GM12878 (cell line): ENCODE results near the gene SCLT1. TPM values are rescaled to one million over a fixed set of nuclear protein-coding genes. Genes with fewer than 3 reads are reported as not detected.

Experiments used
- ATAC-seq: fragments of 200-7000 bp; cut with Tn5 transposase; 3 replicates; pipeline ENCODE4 v1.9.1; 2020; ENCODE audit warnings: mild to moderate bottlenecking, moderate library complexity
- BruUV-seq: library from RNA; stranded (reverse); fragments of 400-500 nt; replicated peaks from 2 replicates; lab custom pipeline; 2021; lab: Mats Ljungman, UMichigan
- CTCF ChIA-PET: fragments of 300-600 bp; sonication (Branson Sonifier 250); formaldehyde crosslinking; extraction: SDS; loops from one replicate; lab custom pipeline; 2021; ENCODE audit warnings: inconsistent platforms; lab: Yijun Ruan, JAX
- POLR2A ChIA-PET: fragments of 350-600 bp; formaldehyde crosslinking; extraction: SDS; loops from one replicate; lab custom pipeline; 2021; ENCODE audit warnings: inconsistent platforms; lab: Charles Lee
- RAD21 ChIA-PET: fragments of 300-600 bp; sonication (Branson Sonifier 250); formaldehyde crosslinking; loops from one replicate; lab custom pipeline; 2023; ENCODE audit warnings: antibody characterized with exemption; ENCODE audit not compliant: unreplicated experiment; lab: Charles Lee
- SMC1A ChIA-PET: fragments of 300-600 bp; sonication (Branson Sonifier 250); formaldehyde crosslinking; loops from one replicate; lab custom pipeline; 2023; ENCODE audit not compliant: unreplicated experiment, uncharacterized antibody; lab: Charles Lee
- DNase-seq: peaks from one replicate; pipeline ENCODE4 v3.0.0-alpha.2; 2011; ENCODE audit warnings: low read depth, low spot score
- FAIRE-seq: peaks from 3 replicates; lab custom pipeline; 2011; peaks lifted over from hg19 to GRCh38; lab: Jason Lieb, UNC
- H2AFZ ChIP-seq: 2 replicates; pipeline ENCODE4 v1.6.0; 2011; ENCODE audit warnings: low read depth, low read length, control low read depth; ENCODE audit not compliant: control insufficient read depth
- H3K27ac ChIP-seq: 2 replicates; pipeline ENCODE4 v1.5.1; 2011; ENCODE audit warnings: control low read depth; ENCODE audit not compliant: control insufficient read depth, insufficient read depth
- H3K27me3 ChIP-seq, 2 experiments: replicated peaks in 1 of 2; 2 replicates each; pipeline versions ENCODE4 v1.6.0 to v1.6.1; 2011; ENCODE audit warnings: low read length in 1 of 2; ENCODE audit not compliant: control insufficient read depth in 2 of 2, insufficient read depth in 2 of 2
- H3K36me3 ChIP-seq, 2 experiments: 2 replicates each; pipeline ENCODE4 v1.5.1; 2011; ENCODE audit warnings: low read length in 1 of 2; ENCODE audit not compliant: control insufficient read depth in 2 of 2, insufficient read depth in 2 of 2
- H3K4me1 ChIP-seq: 2 replicates; pipeline ENCODE4 v1.6.1; 2011; ENCODE audit warnings: mild to moderate bottlenecking, low read length, moderate library complexity, mixed read lengths; ENCODE audit not compliant: control insufficient read depth, insufficient read depth
- H3K4me2 ChIP-seq: 2 replicates; pipeline ENCODE4 v1.6.0; 2011; ENCODE audit warnings: control low read depth; ENCODE audit not compliant: control insufficient read depth, insufficient read depth
- H3K4me3 ChIP-seq: fragments of 200-600 bp; sonication (generic); 2 replicates; pipeline ENCODE4 v1.5.1; 2016
- H3K79me2 ChIP-seq: 2 replicates; pipeline ENCODE4 v1.6.0; 2011; ENCODE audit warnings: low read length; ENCODE audit not compliant: control insufficient read depth, insufficient read depth
- H3K9ac ChIP-seq: 2 replicates; pipeline ENCODE4 v1.8.0; 2011; ENCODE audit warnings: low read length, control low read depth, mixed read lengths; ENCODE audit not compliant: control insufficient read depth, insufficient read depth
- H3K9me3 ChIP-seq: replicated peaks from 3 replicates; pipeline ENCODE4 v1.5.1; 2011; ENCODE audit warnings: mild to moderate bottlenecking, low read length; ENCODE audit not compliant: control insufficient read depth, insufficient read depth
- H4K20me1 ChIP-seq: 2 replicates; pipeline ENCODE4 v1.6.0; 2011; ENCODE audit not compliant: control insufficient read depth, insufficient read depth
- BCL11A ChIP-seq: IDR thresholded peaks from 2 replicates; pipeline ENCODE4 v1.6.1; 2011; ENCODE audit warnings: low read depth, low read length
- CEBPB ChIP-seq, 2 experiments: fragments of 150-350 bp in 1 of 2; IDR thresholded peaks; 2 replicates each; pipeline ENCODE4 v1.6.1; 2012 to 2014; ENCODE audit warnings: low read depth in 2 of 2, low read length in 2 of 2, borderline replicate concordance in 1 of 2, inconsistent platforms in 1 of 2
- CHD2 ChIP-seq: IDR thresholded peaks from 2 replicates; pipeline ENCODE4 v1.6.1; 2011; ENCODE audit warnings: low read depth, low read length, improper control_type of control experiment, borderline replicate concordance
- CTCF ChIP-seq, 3 experiments: IDR thresholded peaks in 2 of 3; conservative IDR thresholded peaks in 1 of 3; 2 replicates each; pipeline ENCODE4 v1.5.1; 2011; ENCODE audit warnings: low read depth in 3 of 3, low read length in 3 of 3, mild to moderate bottlenecking in 3 of 3, control low read depth in 2 of 3, moderate library complexity in 2 of 3, inconsistent platforms in 1 of 3, mixed read lengths in 1 of 3; ENCODE audit not compliant: control insufficient read depth in 2 of 3, insufficient read depth in 1 of 3; ENCODE audit errors: extremely low read depth in 1 of 3
- DPF2 ChIP-seq: fragments of 450-650 bp; IDR thresholded peaks from 2 replicates; pipeline ENCODE4 v1.6.1; 2017; ENCODE audit warnings: mild to moderate bottlenecking
- FOS ChIP-seq: IDR thresholded peaks from 3 replicates; pipeline ENCODE4 v1.6.1; 2011; ENCODE audit warnings: borderline replicate concordance; ENCODE audit not compliant: insufficient read length; ENCODE audit errors: extremely low read depth
- FOXK2 ChIP-seq: fragments of 450-650 bp; IDR thresholded peaks from 2 replicates; pipeline ENCODE4 v1.6.1; 2017; ENCODE audit warnings: mild to moderate bottlenecking, moderate library complexity
- HCFC1 ChIP-seq: fragments of 150-350 bp; IDR thresholded peaks from 2 replicates; pipeline ENCODE4 v1.6.1; 2014; ENCODE audit warnings: low read length
- MTA2 ChIP-seq: fragments of 450-650 bp; IDR thresholded peaks from 2 replicates; pipeline ENCODE4 v1.6.1; 2016; ENCODE audit warnings: low read depth, mild to moderate bottlenecking, moderate library complexity
- MTA3 ChIP-seq: IDR thresholded peaks from 2 replicates; pipeline ENCODE4 v1.6.1; 2012; ENCODE audit warnings: low read length, inconsistent platforms, borderline replicate concordance
- MYB ChIP-seq: fragments of 150-350 bp; IDR thresholded peaks from 2 replicates; pipeline ENCODE4 v1.6.1; 2014; ENCODE audit warnings: mild to moderate bottlenecking, low read depth, low read length, borderline replicate concordance
- NFIC ChIP-seq: IDR thresholded peaks from 2 replicates; pipeline ENCODE4 v1.6.1; 2012; ENCODE audit warnings: low read depth, mild to moderate bottlenecking, inconsistent platforms, low read length, moderate library complexity
- POLR2AphosphoS2 ChIP-seq: IDR thresholded peaks from 2 replicates; pipeline ENCODE4 v1.6.1; 2011; ENCODE audit warnings: low read depth, mild to moderate bottlenecking, low read length, improper control_type of control experiment, moderate library complexity
- TCF12 ChIP-seq: IDR thresholded peaks from 2 replicates; pipeline ENCODE4 v1.6.1; 2011; ENCODE audit warnings: low read depth, mild to moderate bottlenecking, low read length
- YY1 ChIP-seq: IDR thresholded peaks from 2 replicates; pipeline ENCODE4 v1.6.1; 2011; ENCODE audit warnings: low read depth, mild to moderate bottlenecking, low read length
- ZNF207 ChIP-seq: fragments of 450-650 bp; IDR thresholded peaks from 2 replicates; pipeline ENCODE4 v1.6.1; 2014; ENCODE audit warnings: antibody characterized with exemption, mild to moderate bottlenecking, borderline replicate concordance
- ZNF274 ChIP-seq: IDR thresholded peaks from one replicate; pipeline ENCODE4 v1.8.0; 2011; ENCODE audit not compliant: insufficient read length, insufficient read depth
- WGBS: methylation state at CpG from one replicate; pipeline ENCODE4 v1.1.6; 2016; ENCODE audit warnings: low lambda C conversion rate; ENCODE audit not compliant: insufficient replicate concordance, insufficient coverage; ENCODE audit errors: missing lambda C conversion rate; 5-methylcytosine and 5-hydroxymethylcytosine counted together
- in situ Hi-C: fragments of 300-500 bp; cut with MboI; formaldehyde crosslinking; loops from 9 replicates; pipeline ENCODE4 v1.14.3; 2018; ENCODE audit warnings: mixed read lengths
- intact Hi-C: fragments of 100-400 bp; cut with micrococcal nuclease; formaldehyde crosslinking; loops from one replicate; pipeline ENCODE4 v1.14.2; 2022; ENCODE audit not compliant: unreplicated experiment
- polyA plus RNA-seq, 11 experiments: library from polyadenylated mRNA; depleted of rRNA in 4 of 11; unstranded in 6 of 11; stranded (reverse) in 5 of 11; fragments of >200 nt; fragmentation: Nextera tagmentation in 4 of 11; fragmentation: Illumina TruSeq in 1 of 11; extraction: Ambion mirVana in 4 of 11; extraction: Trizol in 1 of 11; gene quantifications; 1 replicate in 1 of 11; 2 replicates in 10 of 11; pipeline versions ENCODE4 v1.2.1 to v1.2.3, GENCODE V29; 2011 to 2016; ENCODE audit warnings: inconsistent platforms in 2 of 11, missing spikeins in 2 of 11, low read depth in 1 of 11
- total RNA-seq, 4 experiments: library from RNA; depleted of rRNA in 3 of 4; stranded (reverse); fragments of >200 nt in 3 of 4; fragmentation: Illumina TruSeq in 1 of 4; extraction: Trizol in 1 of 4; gene quantifications; 2 replicates each; pipeline versions ENCODE4 v1.2.1 to v1.2.3, GENCODE V29; 2013 to 2021

SCLT1 gene
- total and polyA plus RNA-seq, 10 of the 15 experiments (the other 5 are each of a cell fraction or from before 2014, with no cell fraction given): 7.8 to 31.4 (median 19.6) TPM

GRCh38 chr4:128853741-128854140 lies 239.6 kb downstream of the SCLT1 start:
- Histone ChIP-seq H4K20me1 (no peaks in the 10 kb centered on the region), H3K9me3 (no peaks in the 10 kb centered on the region), H3K79me2 (no peaks in the 10 kb centered on the region; the same call in 1 of the 2 replicates), H3K27me3 (no peaks in the 10 kb centered on the region), H3K4me2 (no peak overlapping the region), H2AFZ (no peak overlapping the region), H3K4me3 (no peak overlapping the region), H3K36me3 (peaks cover 35 to 49% of the 10 kb centered on the region in 2 experiments), H3K9ac (no peak overlapping the region), H3K27ac (no peak overlapping the region; the same call in 1 of the 2 replicates), H3K4me1 (no peaks in the 10 kb centered on the region)
- BruUV-seq: no TSS peak
- no peak for TF ChIP-seq MYB
- no peak for TF ChIP-seq ZNF274
- TF ChIP-seq POLR2AphosphoS2: no peak
- no peak for TF ChIP-seq HCFC1
- no peak for TF ChIP-seq CTCF (IDR thresholded peaks at IDR 0.05 in 2 of 3, conservative IDR thresholded peaks at IDR 0.05 in 1 of 3; ENCODE audit: control insufficient read depth in 2 of 3, extremely low read depth in 1 of 3, insufficient read depth in 1 of 3, low read depth in 3 of 3, low read length in 3 of 3)
- no peak for TF ChIP-seq BCL11A
- no peak for TF ChIP-seq CHD2
- TF ChIP-seq FOS: no peak
- no peak for TF ChIP-seq MTA2
- no peak for TF ChIP-seq YY1
- TF ChIP-seq TCF12: no peak
- no peak for TF ChIP-seq CEBPB (IDR thresholded peaks at IDR 0.05; ENCODE audit: borderline replicate concordance in 1 of 2, low read depth in 2 of 2, low read length in 2 of 2)
- TF ChIP-seq ZNF207: no peak
- no peak for TF ChIP-seq DPF2
- TF ChIP-seq FOXK2: no peak
- TF ChIP-seq NFIC: no peak
- no peak for TF ChIP-seq MTA3
- SMC1A ChIA-PET: interaction anchor here (0.6 to 3.0 kb wide), 4 partner anchors 9 to 40 kb away, joined by 3 to 10 read pairs (median 4); no protein-coding TSS in a partner anchor
- WGBS: 98% methylated on average over 5 of the region's 5 CpGs
- no peak for ATAC-seq
- CTCF ChIA-PET: interaction anchor here (1.2 to 2.2 kb wide), 3 partner anchors 12 to 41 kb away, joined by 3 to 5 read pairs (median 4); no protein-coding TSS in a partner anchor
- intact Hi-C loops (no loop called here), in situ Hi-C loops (no loop called here)
- DNase-seq: no peak
- FAIRE-seq: no peak
- POLR2A ChIA-PET: interaction anchor here (0.6 to 1.4 kb wide), 2 partner anchors 35 to 793 kb away, joined by 3 read pairs; no protein-coding TSS in a partner anchor
- RAD21 ChIA-PET: interaction anchor here (0.8 to 1.5 kb wide), 2 partner anchors 20 to 21 kb away, joined by 3 to 4 read pairs; no protein-coding TSS in a partner anchor
